ENCODE data around the gene REEP1.

DNA sequence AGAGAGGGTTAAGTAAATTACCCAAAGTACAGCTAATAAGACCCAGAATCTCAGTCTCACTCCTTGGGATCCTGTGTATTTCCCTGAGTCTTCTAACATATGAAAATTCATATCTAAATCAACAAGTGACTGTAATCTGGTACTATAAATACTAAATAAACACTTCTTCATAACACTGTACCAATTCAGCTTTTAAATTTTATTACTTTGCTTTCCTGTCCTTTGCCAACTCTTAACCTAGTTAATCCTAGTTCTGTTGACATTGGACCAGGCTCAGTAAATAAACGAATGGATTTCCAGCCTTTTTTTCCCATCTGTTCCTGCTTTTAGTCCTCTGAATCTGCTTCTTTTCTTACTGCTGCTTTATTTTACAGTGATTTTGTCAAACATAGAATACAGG is 124.4 kb downstream of the REEP1 start:
- TF ChIP-seq POLR2AphosphoS5 (IDR thresholded peaks at IDR 0.05; ENCODE audit: low read depth, low read length) (no peak), FOXP2 (optimal IDR thresholded peaks at IDR 0.05; ENCODE audit: borderline replicate concordance, extremely low read depth, extremely low read length, insufficient read depth) (no peak), TAF1 (IDR thresholded peaks at IDR 0.05; ENCODE audit: borderline replicate concordance, insufficient read depth, low read length) (no peak)
- TF ChIP-seq, protein P1, sequence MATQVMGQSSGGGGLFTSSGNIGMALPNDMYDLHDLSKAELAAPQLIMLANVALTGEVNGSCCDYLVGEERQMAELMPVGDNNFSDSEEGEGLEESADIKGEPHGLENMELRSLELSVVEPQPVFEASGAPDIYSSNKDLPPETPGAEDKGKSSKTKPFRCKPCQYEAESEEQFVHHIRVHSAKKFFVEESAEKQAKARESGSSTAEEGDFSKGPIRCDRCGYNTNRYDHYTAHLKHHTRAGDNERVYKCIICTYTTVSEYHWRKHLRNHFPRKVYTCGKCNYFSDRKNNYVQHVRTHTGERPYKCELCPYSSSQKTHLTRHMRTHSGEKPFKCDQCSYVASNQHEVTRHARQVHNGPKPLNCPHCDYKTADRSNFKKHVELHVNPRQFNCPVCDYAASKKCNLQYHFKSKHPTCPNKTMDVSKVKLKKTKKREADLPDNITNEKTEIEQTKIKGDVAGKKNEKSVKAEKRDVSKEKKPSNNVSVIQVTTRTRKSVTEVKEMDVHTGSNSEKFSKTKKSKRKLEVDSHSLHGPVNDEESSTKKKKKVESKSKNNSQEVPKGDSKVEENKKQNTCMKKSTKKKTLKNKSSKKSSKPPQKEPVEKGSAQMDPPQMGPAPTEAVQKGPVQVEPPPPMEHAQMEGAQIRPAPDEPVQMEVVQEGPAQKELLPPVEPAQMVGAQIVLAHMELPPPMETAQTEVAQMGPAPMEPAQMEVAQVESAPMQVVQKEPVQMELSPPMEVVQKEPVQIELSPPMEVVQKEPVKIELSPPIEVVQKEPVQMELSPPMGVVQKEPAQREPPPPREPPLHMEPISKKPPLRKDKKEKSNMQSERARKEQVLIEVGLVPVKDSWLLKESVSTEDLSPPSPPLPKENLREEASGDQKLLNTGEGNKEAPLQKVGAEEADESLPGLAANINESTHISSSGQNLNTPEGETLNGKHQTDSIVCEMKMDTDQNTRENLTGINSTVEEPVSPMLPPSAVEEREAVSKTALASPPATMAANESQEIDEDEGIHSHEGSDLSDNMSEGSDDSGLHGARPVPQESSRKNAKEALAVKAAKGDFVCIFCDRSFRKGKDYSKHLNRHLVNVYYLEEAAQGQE (IDR thresholded peaks at IDR 0.05; ENCODE audit: insufficient read depth in 1 of 2, low read depth in 2 of 2, low read length in 2 of 2), result no peak

Measured in PFSK-1 (cell line).